DND-41 (cell line): ENCODE measurements around the gene CREBBP.

Experiments
- EZH2 ChIP-seq: IDR thresholded peaks from 3 replicates; pipeline ENCODE4 v1.6.1; 2012; ENCODE audit warnings: borderline replicate concordance, low read depth, mild to moderate bottlenecking, moderate library complexity, low read length, inconsistent platforms; ENCODE audit not compliant: severe bottlenecking
- TF ChIP-seq, protein P1 (sequence below): IDR thresholded peaks from 2 replicates; pipeline ENCODE4 v1.5.1; 2012; ENCODE audit warnings: borderline replicate concordance, low read length, moderate library complexity, mild to moderate bottlenecking; ENCODE audit not compliant: poor library complexity, severe bottlenecking; ENCODE audit errors: extremely low read depth

DNA sequence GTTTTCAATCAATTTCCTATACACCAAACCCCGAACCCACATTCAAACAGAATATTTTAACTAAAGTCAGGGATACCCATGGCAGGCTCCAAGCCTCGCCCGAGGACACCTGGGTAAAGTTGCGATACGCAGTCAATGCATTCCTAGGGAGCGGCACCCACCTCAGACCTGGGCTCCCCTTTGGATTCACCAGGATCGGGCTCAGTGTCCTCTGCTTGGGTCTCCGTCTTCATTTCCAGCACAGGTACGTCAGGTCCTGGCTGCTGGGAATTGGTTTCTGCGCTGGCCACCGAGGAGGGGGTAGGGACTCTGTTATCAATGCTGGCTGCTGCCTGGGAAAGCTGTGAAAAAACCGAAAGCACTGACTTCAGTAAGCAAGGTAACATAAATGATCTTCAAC, 111.5 kb downstream of the CREBBP start:
- TF ChIP-seq, protein P1, sequence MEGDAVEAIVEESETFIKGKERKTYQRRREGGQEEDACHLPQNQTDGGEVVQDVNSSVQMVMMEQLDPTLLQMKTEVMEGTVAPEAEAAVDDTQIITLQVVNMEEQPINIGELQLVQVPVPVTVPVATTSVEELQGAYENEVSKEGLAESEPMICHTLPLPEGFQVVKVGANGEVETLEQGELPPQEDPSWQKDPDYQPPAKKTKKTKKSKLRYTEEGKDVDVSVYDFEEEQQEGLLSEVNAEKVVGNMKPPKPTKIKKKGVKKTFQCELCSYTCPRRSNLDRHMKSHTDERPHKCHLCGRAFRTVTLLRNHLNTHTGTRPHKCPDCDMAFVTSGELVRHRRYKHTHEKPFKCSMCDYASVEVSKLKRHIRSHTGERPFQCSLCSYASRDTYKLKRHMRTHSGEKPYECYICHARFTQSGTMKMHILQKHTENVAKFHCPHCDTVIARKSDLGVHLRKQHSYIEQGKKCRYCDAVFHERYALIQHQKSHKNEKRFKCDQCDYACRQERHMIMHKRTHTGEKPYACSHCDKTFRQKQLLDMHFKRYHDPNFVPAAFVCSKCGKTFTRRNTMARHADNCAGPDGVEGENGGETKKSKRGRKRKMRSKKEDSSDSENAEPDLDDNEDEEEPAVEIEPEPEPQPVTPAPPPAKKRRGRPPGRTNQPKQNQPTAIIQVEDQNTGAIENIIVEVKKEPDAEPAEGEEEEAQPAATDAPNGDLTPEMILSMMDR, result no peak
- TF ChIP-seq EZH2, result no peak
